Inflammatory macrophage treated with lipopolysaccharide for 4 hours (primary cell): ENCODE data around the gene PARS2.
"Not testable (repeated sequence)": the region's sequence is repeated elsewhere in the genome, so short reads cannot be mapped to it uniquely, and the experiment has no call there.

Source experiments
- DNase-seq: peaks from one replicate; pipeline ENCODE4 v3.0.0-alpha.2; 2020

PARS2 gene

DNA sequence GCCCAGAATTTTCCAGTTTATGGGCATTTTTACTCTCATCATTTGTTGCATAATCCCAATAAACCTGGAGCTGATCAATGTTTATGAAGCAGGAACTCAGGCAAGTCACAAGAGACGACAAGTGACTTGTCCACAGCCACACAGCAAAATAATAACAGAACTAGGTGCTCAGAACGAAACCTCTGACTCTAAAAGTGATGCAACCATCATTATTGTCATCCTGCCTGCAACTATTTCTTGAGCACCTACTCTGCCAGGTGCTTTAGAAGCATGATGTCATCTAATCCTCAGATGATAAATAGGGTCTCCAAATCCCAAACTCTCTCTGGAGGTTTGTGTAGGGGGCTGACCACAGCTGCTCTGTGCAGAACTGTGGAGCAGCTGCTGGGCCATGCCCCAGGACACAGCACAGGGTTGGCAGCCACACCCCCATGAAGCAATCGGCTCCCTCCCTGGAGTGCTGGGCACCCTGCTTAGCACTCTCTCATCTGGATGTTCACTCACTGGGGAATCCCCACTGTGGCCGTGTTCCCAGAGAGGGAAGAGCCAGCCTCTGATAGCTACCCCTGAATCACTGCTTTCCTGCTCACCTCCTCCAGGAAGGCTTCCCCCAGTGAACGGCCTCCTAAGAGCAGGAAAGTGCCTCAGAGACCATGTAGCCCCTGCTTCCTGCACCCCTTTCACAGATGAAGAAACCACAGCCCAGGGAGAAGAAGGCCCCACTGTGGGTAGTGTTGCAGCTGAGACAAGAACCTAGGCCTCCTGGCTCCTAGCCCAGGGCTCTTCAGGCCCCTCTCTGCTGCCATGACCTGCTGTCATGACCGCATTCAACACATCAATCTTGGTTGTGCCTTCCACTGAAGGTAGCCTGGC, 34.7 kb upstream of the PARS2 start:
- DNase-seq: peak; percentile 65

DNA sequence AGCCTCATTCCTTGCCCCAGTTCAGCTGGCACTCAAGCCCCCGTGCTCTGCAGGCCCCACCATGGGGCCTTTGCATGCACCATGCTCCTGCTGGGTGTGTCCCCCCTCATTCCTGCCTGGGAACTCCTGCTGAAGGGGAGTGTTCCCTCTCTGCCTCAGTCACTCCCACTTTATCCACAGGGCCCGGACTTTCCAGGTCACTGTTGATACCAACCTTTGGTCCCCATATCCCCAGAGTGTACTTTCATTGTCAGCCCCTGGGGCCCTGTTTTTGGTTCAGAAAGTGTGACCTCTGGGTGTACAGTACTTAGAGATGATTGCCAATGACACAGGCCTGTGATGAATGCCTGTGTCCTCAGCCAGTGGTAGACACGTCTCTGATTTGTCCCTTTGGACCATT, 33.9 kb upstream of the PARS2 start:
- DNase-seq: no peak

DNA sequence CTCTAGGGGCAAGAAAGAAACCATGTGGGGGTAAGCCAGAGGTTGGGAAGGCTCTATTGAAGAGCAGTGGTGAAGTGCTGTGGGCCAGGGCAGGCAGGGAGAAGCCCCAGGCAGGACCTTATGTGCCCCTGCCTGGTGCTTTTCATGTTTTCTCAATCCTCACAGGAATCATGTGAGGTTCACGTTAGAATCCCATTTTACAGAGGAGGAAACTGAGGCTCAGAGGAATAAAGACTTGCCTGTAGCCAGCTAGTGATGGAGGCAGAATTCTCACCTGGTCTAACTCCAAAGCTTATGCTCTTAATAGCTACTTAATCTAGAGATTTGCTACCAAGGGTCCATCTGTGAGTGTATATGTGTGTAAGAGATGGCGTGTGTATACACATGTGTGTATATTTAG, 32.6 kb upstream of the PARS2 start:
- no peak for DNase-seq

DNA sequence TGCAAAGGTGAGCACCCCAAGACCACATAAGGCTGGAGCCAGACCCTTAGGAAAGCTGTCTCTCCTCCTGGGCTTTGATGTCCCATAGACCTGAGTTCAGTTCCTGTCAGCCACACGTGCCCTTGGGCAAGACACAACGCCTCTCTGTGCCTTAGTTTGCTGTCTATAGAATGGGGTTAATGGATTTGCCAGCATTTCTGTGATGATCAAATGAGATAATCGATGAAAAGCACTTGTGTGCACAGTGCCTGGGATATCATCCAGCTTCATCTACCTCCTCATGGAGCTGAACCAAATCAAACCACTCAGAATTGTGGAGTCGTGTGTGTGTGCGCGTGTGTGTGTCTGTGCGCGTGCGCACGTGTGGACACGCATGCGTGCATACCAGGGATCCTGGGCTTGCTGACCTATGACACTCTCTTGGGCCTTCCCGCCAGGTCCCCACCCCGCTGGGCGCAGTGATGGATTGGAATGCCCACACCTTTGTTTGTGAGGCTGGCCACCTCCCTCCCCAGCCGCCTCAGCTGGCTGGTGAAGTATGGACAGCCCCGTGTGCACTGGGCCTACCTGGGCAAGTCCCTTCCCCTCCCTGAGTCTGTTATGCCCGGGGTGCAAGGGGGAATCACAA, 31.6 kb upstream of the PARS2 start:
- DNase-seq: no peak

DNA sequence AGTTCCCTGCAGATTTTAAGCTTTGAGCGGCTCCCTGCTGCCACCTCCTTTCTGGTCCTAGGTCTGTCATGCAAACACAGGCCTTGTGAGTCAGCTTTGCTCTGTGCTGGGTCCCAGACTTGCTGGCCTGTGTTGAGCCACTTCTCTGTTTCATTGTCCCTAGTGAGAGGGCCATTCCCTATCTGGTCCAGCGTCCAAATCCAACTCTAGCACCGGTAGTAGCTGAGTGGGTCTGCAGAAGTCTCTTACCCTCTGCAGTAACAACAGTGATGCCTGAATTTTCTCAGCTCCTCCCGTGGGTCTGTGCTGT, 31.0 kb upstream of the PARS2 start:
- no peak for DNase-seq

DNA sequence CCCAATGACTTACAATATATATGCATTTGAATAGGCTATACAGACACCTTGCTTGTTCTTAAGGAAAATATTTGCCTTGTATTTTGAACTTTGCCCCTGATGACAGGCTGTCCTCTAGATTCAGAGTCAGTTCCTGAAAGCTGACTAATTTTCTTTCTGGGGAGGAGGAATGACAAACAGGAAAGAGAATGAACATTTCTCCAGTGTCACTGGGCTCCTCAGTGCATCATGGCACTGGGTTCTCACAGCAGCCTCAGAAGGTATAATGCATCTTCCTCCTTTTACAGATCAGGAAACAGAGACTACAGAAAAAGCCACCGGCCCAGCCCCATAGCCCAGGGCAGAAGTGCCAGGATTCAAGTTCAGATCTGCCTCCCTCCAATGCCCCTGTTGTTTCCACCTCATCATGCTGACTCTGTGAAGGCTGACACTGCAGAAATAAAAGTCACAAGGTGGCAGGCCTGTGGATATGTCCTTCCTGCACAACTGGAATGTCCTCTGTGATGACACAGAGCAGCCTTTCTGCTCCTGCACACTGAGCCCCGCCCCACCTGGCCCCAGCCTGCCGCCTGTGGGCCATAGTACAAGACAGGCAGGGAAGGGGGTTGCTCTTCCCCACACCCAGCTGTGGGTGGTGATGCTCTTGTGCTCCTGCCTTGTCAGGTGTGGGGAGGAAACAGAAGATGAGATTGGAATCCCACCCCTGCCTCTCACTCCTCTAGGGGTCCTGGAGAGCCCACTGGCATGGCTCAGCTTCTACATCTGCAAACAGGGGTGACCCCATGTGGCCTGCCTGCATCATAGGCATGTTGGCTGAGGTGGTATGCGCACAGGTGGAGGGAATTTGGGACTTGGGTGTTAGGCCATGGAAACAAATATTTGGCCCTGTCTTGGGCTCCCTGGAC, 30.4 kb upstream of the PARS2 start:
- peak; percentile 20 for DNase-seq

DNA sequence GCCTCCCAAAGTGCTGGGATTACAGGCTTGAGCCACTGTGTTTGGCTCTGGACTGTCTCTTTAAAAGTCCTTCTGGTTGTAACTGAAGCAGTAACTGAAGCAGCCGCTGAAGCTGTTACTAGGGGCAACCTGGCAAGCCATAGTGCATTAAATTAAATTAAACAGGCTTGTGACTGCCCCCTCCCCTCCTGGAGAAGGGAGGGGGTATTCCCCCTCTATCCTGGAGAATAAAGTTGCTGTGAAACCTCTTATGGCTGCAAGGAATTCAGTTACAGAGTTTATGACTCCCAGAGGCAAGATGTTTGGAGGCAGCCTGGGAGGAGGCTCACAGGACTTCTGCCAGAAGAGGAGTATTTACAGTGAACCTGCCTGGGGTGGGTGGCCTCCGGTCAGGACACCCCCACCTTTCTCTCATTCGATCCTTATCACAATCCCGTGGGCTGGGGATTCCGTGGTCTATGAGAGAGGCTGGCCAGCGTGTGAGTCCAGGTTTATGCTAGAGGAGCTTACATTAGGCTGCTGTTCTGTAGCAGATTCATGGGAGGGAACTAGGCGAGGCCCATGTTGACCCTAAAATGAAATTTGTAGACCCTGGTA, 28.5 kb upstream of the PARS2 start:
- DNase-seq: no peak

DNA sequence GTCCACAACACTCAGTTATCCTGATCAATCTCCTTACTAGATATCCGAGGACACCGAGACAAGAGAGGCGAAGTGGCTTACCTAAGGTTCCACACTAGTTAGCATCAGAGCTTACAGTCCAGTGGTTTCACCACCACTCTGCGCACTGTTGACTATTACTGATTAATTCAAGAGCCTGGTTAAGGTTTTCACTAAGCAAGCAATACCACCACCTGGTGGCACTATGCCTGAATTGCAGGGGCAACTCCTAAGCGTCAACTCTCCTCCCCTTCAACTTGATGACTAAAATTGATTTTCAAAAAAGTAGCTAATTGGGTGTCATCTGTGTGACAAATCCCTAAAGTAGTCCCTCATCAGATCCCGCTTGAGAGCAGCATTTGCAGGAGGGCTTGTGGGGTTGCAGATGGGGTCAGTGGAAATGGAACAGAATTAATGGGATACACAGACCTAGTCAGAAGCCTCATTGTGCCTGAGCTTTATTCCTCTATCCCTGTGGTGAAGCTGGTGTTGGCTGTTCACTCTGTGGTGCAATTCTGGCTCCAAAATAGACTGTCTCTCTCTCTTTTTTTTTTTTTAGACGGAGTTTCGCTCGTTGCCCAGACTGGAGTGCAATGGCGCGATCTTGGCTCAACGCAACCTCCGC, 27.7 kb upstream of the PARS2 start:
- peak; percentile 65 for DNase-seq

DNA sequence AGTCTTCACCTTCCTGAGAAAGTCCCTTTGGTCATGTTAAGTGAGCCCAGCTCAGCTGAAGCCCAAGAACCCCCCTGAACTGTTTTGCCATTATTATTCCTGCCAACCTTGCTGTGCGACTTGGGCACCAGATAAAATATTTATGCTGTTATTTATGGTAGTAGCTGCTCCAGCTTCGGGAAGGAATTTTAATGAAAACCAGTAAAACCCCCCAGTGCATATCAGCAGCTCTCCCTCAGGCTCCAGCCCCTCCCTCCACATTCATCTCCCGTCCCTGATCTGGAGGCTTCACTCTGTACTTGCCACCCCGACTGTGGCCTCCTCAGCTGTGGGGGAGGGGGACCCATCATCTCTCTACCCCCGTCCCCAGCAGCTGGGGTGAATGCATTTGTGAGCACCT, 24.1 kb upstream of the PARS2 start:
- no peak for DNase-seq

DNA sequence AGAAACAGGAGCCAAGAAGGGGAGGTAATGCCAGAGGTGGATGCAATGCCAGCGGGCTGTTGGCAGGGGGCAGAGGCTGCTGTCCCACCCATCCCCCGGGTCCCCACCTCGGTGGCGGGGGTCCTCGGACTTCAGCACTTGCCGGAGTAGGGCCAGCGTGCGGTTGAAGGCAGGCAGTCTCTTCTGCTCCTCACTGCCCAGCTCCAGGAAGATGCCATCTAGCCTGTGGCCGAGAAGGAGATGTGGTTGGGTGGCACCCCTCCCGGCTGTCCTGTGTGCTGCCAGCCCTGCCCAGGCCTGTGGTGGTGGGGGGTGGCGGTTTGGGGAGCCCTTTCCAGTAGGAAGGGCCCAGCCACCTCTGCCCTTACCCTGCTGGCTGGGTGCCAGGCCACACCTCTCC, 23.3 kb upstream of the PARS2 start:
- no peak for DNase-seq

DNA sequence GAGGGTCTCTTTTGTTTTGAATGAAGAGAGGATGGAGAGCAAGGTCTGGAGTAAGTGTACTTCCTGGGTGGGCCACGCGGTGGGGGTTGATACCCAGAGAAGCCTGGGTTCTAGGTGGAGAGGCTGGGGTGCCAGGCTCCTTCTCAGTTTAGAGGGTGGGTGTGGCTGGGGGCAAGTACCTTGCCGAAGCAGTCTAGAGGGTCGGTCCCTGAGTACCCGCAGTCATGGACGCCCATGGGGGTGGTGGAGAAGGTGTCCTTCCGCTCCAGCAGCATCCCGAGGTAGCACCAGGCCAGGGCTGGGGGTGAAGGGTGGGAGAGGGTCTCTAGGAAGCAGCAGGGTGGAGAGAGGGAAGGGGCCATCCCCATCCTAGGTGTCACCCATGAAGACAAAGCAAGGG, 22.5 kb upstream of the PARS2 start:
- DNase-seq: no peak

DNA sequence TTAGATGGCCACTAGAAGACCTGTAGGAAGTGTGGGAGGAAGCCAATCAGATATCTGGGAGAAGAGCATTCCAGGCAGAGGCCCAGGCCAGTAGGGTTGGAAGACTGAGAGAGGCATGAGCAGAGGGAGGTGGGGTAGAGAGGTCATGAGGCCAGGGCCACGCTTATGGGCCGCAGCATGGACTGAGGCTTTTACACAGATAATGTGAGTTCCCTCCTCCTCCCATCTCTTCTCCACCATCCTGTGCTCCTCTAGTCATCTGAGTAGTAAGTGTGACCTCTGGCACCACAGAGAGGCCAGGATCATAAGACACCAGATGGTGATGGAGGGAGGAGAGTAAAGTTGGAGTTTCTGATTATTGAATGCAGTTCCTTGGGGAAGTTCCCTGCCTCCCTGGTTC, 19.7 kb upstream of the PARS2 start:
- DNase-seq: no peak

DNA sequence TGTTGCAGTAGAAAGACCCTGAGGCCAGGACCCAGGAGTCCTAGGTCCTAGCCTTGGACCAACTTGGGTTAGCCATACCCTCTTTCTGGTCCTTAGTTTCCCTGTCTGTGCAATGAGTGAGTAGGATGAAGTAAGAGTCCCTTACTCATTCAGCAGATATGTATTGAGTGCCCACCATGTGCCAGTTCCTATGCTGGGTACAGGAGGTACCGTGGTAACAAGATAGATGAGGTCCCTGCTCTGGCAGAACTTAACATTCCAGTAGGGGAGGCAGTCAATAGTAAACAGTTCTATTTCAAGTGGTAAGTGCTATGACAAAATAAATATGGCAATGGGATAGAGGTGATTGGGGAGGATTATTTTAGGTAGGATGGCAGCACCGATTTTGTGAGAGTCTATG, 18.3 kb upstream of the PARS2 start:
- DNase-seq: no peak

DNA sequence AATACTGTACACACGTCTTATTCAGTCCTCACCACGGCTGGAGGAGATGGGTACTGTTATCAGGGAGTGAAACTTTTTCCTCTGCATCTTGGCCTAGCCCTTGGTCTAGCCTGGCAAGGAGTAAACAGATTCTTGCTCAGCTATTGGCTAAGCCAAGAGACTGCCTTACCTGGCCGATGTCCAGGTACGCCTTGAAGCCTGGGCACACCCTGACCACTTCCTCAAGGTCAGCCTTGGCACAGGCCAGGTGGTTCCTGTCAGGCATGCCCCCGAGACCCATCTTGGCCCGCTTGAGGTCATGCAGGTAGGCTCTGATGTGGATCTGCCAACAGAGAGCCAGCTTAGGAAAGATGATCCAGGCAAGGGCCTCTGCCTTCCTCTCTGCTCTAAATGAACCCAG, 17.8 kb upstream of the PARS2 start:
- no peak for DNase-seq

DNA sequence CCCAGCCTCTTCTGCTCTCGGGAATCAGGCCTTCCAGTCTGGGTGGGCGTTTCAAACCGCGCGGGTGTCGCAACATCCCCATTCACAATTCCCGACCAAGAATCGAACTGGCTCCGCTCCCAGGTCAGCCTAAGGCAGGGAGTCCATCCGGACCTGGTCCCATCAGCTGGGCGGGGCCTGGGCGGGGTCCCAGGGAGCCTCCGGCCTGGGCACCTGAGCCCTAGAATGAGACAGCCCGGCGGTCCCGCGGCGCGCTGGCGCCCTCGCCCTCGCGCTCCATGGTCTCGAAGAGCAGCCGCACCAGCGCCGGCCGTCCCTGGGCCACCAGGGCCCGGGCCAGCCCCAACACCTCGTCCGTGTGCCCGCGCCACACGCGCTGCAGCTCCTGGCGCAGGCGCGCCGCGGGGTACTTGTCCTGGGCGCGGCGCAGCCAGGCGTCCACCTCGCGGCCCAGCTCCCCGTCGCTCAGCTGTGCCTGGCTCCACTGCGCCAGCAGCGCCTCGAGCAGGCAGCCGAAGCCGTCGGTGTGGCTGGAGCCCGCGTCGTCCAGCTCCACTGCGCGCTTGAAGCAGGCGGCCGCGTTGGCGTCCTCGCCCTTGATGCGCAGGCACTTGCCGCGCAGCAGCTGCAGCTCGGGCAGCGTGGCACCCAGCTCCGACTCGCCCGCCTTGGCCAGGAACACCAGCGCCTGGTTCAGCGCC, 16.9 kb upstream of the PARS2 start:
- DNase-seq: no peak

DNA sequence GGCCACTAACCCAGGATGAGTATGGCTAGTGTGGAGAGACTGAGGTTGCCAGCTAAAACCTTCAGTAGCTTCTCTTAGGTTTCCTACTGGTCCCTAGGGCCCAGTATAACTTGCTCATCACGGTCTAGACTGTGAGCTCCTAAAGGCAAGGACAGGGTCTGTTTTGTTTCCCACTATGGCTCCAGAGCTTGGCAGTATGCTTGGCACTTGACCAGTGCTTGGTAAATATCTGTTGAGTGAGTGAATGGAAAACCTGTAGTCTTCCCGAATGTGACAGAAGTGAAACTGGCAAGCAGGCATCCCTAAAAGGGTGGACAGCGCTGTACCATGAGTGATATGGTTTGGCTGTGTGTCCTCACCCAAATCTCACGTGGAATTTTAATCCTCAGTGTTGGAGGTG, 13.1 kb upstream of the PARS2 start:
- DNase-seq: no peak

DNA sequence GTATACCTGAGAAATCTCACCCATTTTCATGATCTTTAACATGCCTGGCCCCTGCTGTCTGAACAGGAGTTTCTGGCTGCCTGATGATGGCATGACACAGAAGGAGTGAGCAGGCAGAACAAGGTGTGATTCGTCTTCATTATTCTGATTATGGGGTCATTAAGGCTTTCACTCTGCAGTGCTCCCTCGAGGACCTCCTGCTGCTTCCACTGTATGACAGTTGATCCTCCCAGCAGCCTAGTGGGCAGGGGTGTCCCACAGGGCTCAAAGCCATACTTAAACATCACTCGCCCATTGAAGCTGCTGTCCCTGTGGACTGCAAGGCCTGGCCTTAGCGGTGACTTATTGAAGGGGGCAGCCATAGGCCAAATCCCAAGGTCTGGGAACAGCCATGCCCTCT, 12.7 kb upstream of the PARS2 start:
- no peak for DNase-seq

DNA sequence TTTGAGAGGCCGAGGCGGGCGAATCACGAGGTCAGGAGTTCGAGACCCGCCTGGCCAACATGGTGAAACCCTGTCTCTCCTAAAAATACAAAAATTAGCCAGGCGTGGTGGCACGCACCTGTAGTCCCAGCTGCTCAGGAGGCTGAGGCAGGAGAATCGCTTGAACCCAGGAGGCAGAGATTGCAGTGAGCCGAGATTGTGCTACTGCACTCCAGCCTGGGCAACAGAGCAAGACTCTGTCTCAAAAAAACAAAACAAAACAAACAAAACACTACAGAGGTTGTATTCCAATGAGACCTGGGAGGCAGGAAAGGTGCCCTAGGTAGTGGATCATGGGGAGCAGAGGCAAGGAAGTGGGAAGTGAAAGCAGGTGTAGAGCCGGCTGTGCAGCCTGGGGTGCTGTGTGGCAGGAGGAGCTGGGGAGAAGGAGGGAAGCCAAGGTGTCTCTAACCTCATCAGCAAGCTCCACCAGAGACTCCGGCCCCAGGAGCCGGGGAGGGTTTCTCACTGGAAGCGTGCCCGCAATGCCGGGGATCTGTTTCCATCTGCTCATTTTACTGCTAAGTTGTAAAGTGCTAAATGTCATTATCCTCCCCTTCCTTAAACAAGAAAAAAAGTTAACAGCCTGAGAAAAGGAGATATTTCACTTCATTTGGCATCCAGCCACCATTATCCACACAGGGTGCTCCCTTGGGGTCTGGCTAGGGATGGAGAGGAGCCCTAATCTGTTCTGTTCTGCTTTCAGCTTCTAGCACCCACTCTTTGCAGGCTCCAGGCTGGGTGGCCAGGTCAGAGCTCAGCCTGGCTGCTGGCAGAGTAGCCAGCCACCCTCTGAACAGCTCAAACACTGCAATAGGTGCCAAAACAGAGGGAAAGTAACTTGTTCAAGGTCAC, 11.8 kb upstream of the PARS2 start:
- DNase-seq: not testable (repeated sequence)

DNA sequence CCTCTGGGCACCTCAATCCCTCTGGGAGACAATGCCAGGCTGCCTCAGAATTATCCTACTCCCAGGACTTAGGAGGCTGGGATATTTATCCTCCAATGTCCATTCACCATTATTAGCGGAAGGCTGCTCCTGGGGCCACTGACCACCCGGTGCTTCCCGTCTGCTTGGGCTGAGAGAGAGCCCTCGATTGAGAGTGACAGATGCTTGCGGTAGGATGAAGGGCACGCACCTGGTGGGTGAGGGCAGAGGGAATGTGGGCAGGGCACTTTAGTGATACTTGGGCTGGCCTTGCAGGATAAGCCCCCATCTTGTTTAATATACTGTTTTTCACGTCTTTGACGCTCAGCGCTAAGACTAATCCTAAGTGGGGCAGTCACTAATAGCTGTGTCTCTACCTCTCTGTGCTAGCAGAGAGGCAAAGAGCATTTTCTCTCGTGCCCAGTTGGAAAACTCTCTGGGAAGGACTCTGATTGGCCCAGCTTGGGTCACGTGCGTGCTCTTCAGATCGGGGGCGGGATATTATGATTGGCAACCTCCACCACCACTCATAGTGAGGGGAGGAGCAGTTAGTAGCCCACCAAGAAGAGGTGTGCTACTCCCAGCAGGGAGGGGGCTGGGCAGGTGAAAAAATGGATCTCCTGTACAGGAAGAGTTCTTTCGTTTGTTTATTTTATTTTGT, 10.6 kb upstream of the PARS2 start:
- no peak for DNase-seq

DNA sequence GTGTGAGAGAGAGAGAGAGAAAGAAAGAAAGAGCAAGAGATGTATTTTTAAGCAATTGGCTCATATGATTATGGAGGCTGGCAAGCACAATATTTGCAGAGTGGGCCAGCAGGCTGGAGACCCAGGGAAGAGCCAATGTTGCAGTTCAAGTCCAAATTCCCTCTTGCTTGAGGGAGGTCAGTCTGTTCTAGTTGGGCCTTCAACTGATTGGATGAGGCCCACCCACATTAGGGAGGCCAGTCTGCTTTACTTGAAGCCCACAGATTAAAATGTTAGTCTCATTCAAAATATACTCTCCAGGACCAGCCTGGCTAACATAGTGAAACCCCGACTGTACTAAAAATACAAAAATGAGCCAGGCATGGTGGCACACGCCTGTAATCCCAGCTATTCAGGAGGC, 8.6 kb upstream of the PARS2 start:
- no peak for DNase-seq

DNA sequence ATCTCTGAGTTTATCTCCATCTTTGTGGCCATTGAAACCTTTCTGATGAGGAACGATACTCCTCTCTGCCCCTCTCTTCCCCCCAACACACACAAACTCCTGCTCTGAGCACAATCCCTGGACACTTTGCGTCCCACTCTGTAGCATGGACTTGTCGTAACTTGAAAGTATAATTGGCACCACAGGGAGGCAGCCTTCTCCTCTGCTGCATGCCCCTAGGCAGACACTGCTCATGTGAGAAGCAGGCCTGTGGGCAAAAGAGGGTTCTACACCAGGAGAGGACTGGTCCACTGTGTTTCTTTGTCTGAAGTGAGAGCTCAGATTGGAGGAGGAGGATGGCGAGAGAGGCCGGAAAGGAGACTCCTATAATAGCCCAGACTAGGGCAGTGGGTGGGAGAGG, 3.8 kb upstream of the PARS2 start:
- DNase-seq: no peak
